ENCODE data around the gene CTBP2. TPM values are rescaled to one million over a fixed set of nuclear protein-coding genes. Genes with fewer than 3 reads are reported as not detected.
A peak's percentile ranks its signal among the peaks of the same experiment; 100 is the strongest.

Gene CTBP2
- total and polyA plus RNA-seq, 10 of the 15 experiments (the other 5 are each of a cell fraction or from before 2014, with no cell fraction given), result 0.02 to 0.72 (median 0.06) TPM; not detected in 2

GRCh38 chr10:125144693-125145623, 15.4 kb downstream of the CTBP2 start:
- FAIRE-seq (no peak), ATAC-seq (peak; percentile 57), DNase-seq (ENCODE audit: low read depth, low spot score) (no peak)
- Histone ChIP-seq H3K36me3 (ENCODE audit: control insufficient read depth in 2 of 2, insufficient read depth in 2 of 2, low read length in 1 of 2) (no peaks in the 10 kb centered on the region), H3K4me1 (ENCODE audit: control insufficient read depth, insufficient read depth, low read length) (peaks cover 3% of the 10 kb centered on the region; the same call in 1 of the 2 replicates), H4K20me1 (ENCODE audit: control insufficient read depth, insufficient read depth) (no peaks in the 10 kb centered on the region; the same call in 1 of the 2 replicates), H3K4me3 (no peak overlapping the region), H3K9me3 (replicated peaks; ENCODE audit: control insufficient read depth, insufficient read depth, low read length) (no peaks in the 10 kb centered on the region), H3K79me2 (ENCODE audit: control insufficient read depth, insufficient read depth, low read length) (no peaks in the 10 kb centered on the region), H2AFZ (ENCODE audit: control insufficient read depth, low read depth, low read length) (no peak overlapping the region), H3K9ac (ENCODE audit: control insufficient read depth, insufficient read depth, low read length) (no peak overlapping the region), H3K27me3 (replicated peaks in 1 of 2; ENCODE audit: control insufficient read depth in 2 of 2, insufficient read depth in 2 of 2, low read length in 1 of 2) (peaks cover 2 to 5% of the 10 kb centered on the region in 2 experiments; a peak in 2 of 4 replicates), H3K27ac (ENCODE audit: control insufficient read depth, insufficient read depth) (no peak overlapping the region), H3K4me2 (ENCODE audit: control insufficient read depth, insufficient read depth) (no peak overlapping the region)
- RAD21 ChIA-PET (ENCODE audit: unreplicated experiment), result no interaction called here
- TF ChIP-seq SMC3 (IDR thresholded peaks at IDR 0.05; ENCODE audit: borderline replicate concordance, low read length) (peak; percentile 28; the same call in 1 of the 2 replicates), MEF2A (IDR thresholded peaks at IDR 0.05; ENCODE audit: insufficient read depth, low read depth, low read length) (no peak), EGR1 (IDR thresholded peaks at IDR 0.05; ENCODE audit: borderline replicate concordance in 1 of 2, low read depth in 2 of 2, low read length in 2 of 2) (0 out of 3 replicates have a peak, but pooled peaks of 1 of the 2 experiments have one; percentile 26), ELK1 (IDR thresholded peaks at IDR 0.05; ENCODE audit: low read depth, low read length) (no peak), KAT2A (conservative IDR thresholded peaks at IDR 0.05; ENCODE audit: control insufficient read depth, low read depth, low read length) (no peak), PRDM15 (CRISPR knock-in tag; IDR thresholded peaks at IDR 0.05) (no peak), CTCF (IDR thresholded peaks at IDR 0.05 in 2 of 3, conservative IDR thresholded peaks at IDR 0.05 in 1 of 3; ENCODE audit: control insufficient read depth in 2 of 3, extremely low read depth in 1 of 3, insufficient read depth in 1 of 3, low read depth in 3 of 3, low read length in 3 of 3) (peak; percentile 20 to 32 (median 26); a peak in 3 of 6 replicates), SMAD1 (IDR thresholded peaks at IDR 0.05; ENCODE audit: low read depth, partially characterized antibody) (no peak), RCOR1 (conservative IDR thresholded peaks at IDR 0.05; ENCODE audit: low read depth, low read length) (no peak), TCF3 (IDR thresholded peaks at IDR 0.05; ENCODE audit: borderline replicate concordance, insufficient read depth, low read depth, low read length) (no peak), ATF2 (IDR thresholded peaks at IDR 0.05; ENCODE audit: low read length) (no peak), RAD21 (IDR thresholded peaks at IDR 0.05; ENCODE audit: insufficient read depth, low read depth, low read length) (0 out of 2 replicates have a peak, but pooled peaks have one; percentile 12)
- POLR2A ChIA-PET, result no interaction called here
- intact Hi-C loops (cut with micrococcal nuclease; ENCODE audit: unreplicated experiment) (loop anchor here (2.0 kb wide), 1 partner anchor 96 kb away; no protein-coding TSS in a partner anchor), in situ Hi-C loops (cut with MboI) (no loop called here)
- 10% methylated on average over 13 of the region's 13 CpGs for WGBS (ENCODE audit: insufficient coverage, insufficient replicate concordance, low lambda C conversion rate, missing lambda C conversion rate)
- BruUV-seq (replicated peaks), result no TSS peak
- SMC1A ChIA-PET (ENCODE audit: uncharacterized antibody, unreplicated experiment), result no interaction called here
- CTCF ChIA-PET, result interaction anchor here (0.8 to 1.0 kb wide), 2 partner anchors 97 kb away, joined by 4 to 5 read pairs; no protein-coding TSS in a partner anchor

Measured in GM12878 (cell line).